ENCODE measurements around the gene TOM1L1.

The TOM1L1 gene

DNA sequence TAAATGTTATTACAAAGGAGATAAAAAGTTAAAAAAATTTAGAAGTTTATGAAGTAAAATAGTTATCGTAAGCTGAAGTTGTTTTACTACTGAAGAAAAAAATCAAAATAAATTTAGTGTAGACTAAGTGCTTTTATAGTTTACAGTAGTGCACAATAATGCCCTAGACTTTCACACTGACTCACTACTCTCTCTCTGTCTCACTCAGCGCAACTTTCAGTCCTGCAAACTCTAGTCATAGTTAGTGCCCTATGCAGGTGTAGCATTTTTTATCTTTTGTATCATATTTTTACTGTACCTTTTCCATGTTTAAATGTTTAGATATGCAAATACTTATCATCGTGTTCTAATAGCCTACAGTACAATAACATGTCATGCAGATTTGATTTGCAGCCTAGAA is 17.7 kb upstream of the TOM1L1 start:
- H3K36me3 Mint-ChIP-seq (ENCODE audit: low read depth) = no peaks in the 10 kb centered on the region
- no peak for DNase-seq
- no peaks in the 10 kb centered on the region for H3K4me1 Mint-ChIP-seq (ENCODE audit: low read depth)
- peaks cover 5% of the 10 kb centered on the region for H3K27me3 Mint-ChIP-seq
- no peaks in the 10 kb centered on the region for H3K9me3 Mint-ChIP-seq
- no peak overlapping the region for H3K4me3 Mint-ChIP-seq
- H3K27ac Mint-ChIP-seq = no peak overlapping the region

DNA sequence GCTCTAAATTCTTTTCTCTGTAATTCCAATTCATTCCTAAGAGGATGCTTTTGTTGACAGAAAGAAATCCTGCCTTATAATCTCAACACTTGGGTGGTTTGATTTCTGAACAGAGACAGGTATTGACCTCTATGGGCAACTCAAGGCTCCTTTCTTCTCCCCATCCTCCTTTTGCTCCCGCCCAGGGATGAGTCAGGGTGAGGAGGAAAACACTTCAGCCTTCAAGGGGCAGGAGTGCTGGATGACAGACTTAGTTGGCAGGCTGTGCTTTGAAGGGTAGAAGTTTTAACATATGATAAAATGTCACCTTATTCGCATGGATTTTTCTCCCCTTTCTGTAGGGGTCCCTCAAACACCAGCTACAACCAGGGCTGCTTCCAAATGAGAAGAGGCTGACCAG is 16.7 kb upstream of the TOM1L1 start:
- Mint-ChIP-seq H3K27me3 (peaks cover under 1% of the 10 kb centered on the region), H3K9me3 (no peaks in the 10 kb centered on the region), H3K4me1 (ENCODE audit: low read depth) (no peaks in the 10 kb centered on the region), H3K36me3 (ENCODE audit: low read depth) (no peaks in the 10 kb centered on the region), H3K4me3 (no peak overlapping the region), H3K27ac (no peak overlapping the region)
- no peak for DNase-seq

DNA sequence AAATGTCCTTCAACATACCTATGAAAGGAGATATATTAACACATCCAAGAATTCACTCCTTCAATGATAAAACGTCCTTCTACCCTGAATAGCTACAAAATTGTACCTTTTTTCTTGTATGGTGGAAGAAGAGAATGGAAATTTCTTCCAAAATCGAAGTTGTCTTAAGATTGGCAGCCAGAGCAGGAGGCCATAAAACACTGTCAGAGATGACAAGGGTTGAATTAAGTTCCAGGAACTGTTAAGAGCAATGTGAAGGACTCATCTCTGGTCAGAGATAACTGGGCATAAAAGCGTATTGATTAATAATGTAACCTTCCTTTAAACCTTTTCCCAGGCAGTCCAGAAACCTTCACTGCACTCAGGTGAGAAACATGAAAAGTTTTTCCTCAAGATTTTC is 12.9 kb upstream of the TOM1L1 start:
- Mint-ChIP-seq H3K27ac (no peak overlapping the region), H3K9me3 (no peaks in the 10 kb centered on the region), H3K36me3 (ENCODE audit: low read depth) (no peaks in the 10 kb centered on the region), H3K4me3 (no peak overlapping the region), H3K4me1 (ENCODE audit: low read depth) (no peaks in the 10 kb centered on the region), H3K27me3 (peaks cover 7% of the 10 kb centered on the region)
- no peak for DNase-seq

DNA sequence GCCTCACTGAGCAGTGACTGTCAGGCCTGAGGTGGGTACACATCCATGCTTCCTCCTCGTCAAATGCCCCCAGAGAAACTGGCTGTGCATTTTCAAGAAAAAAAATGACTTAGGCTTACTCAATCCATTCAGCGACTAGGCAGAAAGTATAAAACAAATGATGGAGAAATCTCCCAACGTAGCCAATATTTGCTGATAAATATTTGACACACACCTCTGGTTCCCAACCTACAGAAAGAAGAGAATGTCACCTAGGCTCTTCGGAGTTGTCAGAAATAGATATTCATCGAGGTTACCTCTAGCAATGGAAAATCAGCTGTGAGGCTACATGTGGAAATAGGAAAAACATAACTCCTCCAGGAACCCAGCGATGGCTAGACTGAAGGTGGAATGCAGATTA is 12.4 kb upstream of the TOM1L1 start:
- DNase-seq = no peak
- H3K9me3 Mint-ChIP-seq = no peaks in the 10 kb centered on the region
- peaks cover 9% of the 10 kb centered on the region for H3K27me3 Mint-ChIP-seq
- H3K36me3 Mint-ChIP-seq (ENCODE audit: low read depth) = no peaks in the 10 kb centered on the region
- H3K4me1 Mint-ChIP-seq (ENCODE audit: low read depth) = no peaks in the 10 kb centered on the region
- H3K27ac Mint-ChIP-seq = no peak overlapping the region
- no peak overlapping the region for H3K4me3 Mint-ChIP-seq

DNA sequence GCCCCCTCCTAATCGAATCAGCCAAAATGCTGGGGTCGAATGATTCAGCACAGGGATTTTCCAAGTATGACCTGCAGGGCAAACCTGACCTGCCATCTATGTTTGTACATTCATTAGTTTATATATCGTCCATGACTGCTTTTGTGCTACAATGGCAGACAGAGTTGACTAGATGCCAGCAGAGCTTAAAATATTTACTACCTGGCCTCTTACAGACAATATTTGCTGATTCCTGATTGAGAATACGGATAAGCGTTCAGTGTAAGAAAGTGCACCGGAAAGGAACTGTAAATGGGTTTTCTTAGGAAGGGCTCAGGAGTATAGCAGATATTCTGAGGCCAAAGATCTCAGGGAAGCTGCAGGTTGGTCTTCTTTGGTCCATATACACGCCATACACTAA is 11.7 kb upstream of the TOM1L1 start:
- H3K4me1 Mint-ChIP-seq (ENCODE audit: low read depth) = no peaks in the 10 kb centered on the region
- no peak overlapping the region for H3K4me3 Mint-ChIP-seq
- H3K27me3 Mint-ChIP-seq = peaks cover 13% of the 10 kb centered on the region
- no peaks in the 10 kb centered on the region for H3K36me3 Mint-ChIP-seq (ENCODE audit: low read depth)
- H3K9me3 Mint-ChIP-seq = no peaks in the 10 kb centered on the region
- H3K27ac Mint-ChIP-seq = no peak overlapping the region
- DNase-seq = no peak

DNA sequence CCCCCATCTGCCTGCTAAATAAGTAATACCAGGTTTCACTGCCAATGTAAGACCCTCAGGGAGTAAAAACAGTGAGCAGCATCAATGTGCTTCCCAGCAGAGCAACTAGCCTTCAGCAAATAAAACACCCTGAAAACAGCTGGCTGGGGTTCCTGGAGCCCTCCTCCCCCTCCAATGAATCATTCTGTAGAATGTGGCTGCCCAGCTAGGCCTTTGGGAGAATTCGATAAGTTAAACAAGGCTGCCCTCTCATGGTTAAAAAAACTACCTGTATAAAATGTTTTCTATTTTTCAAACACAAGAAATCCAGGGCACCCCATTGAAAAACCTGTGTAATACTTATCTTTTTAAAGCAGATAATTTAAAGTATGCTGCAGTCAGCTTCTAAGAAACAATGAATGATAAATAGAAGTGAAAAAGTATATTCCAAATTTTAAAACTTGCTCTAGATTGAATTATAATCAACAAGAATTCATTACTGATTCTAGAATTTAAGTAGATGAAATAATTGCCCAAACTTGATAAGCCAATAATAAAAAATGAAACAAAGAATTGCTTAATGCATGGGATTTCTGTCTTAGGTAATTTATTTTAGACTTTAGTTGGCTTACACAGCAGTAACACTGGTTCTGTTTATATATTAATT is 9.4 kb upstream of the TOM1L1 start:
- Mint-ChIP-seq H3K27me3 (peaks cover 22% of the 10 kb centered on the region), H3K27ac (no peak overlapping the region), H3K9me3 (no peaks in the 10 kb centered on the region), H3K4me1 (ENCODE audit: low read depth) (no peaks in the 10 kb centered on the region), H3K36me3 (ENCODE audit: low read depth) (no peaks in the 10 kb centered on the region), H3K4me3 (no peak overlapping the region)
- no peak for DNase-seq

DNA sequence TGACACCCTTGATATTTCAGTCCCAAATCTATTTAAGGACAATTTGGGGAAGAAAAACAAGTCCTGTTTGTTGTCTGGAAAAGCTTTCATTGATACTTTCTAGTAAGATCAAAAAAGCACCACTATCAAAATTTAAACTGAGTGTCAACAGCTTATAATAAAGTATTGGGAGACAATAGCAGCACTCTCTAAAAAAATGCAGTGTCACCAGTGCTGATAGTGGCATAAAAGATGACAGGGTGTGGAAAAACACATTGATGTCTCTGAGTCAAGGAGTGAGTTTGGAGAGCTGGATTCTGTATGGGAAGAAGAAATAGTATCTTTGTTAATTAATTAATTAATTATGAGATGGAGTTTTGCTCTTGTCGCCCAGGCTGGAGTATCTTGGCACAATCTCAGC is 8.3 kb upstream of the TOM1L1 start:
- Mint-ChIP-seq H3K27ac (no peak overlapping the region), H3K9me3 (no peaks in the 10 kb centered on the region), H3K27me3 (peaks cover 29% of the 10 kb centered on the region), H3K4me1 (ENCODE audit: low read depth) (no peaks in the 10 kb centered on the region), H3K36me3 (ENCODE audit: low read depth) (no peaks in the 10 kb centered on the region), H3K4me3 (no peak overlapping the region)
- no peak for DNase-seq

DNA sequence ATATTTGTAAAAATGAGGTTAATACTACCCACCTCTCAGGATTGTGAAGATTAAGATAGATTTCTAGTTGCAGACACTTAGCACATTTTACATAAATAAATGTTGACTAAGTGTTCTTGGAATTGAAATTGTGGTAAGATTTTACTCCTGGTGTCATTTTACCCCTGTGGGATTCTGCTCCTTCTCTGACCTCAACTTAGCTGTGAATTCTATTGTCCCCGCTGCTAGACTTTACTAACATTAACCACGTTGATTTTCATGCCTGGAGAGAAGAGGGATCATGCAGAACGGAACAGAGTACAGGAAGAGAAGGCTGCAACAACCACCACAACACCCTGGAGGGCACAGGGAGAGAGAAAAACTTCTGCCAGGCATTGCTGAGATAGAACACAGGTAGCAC is 2.1 kb upstream of the TOM1L1 start:
- Mint-ChIP-seq H3K4me3 (no peak overlapping the region), H3K27ac (no peak overlapping the region), H3K4me1 (ENCODE audit: low read depth) (peaks cover 12% of the 10 kb centered on the region), H3K27me3 (peaks cover 64% of the 10 kb centered on the region), H3K36me3 (ENCODE audit: low read depth) (no peaks in the 10 kb centered on the region), H3K9me3 (no peaks in the 10 kb centered on the region)
- no peak for DNase-seq

DNA sequence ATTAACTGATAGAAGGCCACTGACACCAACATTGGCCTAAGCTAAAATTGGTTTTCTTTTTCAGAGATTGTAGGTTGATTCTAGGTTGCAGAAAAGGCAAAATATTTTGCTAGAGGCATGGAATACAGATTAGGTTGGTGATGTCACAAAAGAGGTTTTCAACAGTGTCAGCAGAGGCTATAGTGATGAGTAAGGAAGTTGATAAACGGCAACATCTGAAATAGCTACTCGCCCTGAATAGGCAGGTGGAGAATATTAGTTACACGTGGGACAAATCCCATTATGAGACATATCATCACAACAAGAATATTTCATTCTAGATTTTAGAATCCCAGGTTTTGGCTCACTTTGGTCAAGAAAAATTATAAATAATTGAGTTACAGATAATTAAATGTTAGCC is 1.5 kb upstream of the TOM1L1 start:
- Mint-ChIP-seq H3K27me3 (peaks cover 61% of the 10 kb centered on the region), H3K27ac (no peak overlapping the region), H3K36me3 (ENCODE audit: low read depth) (no peaks in the 10 kb centered on the region), H3K4me1 (ENCODE audit: low read depth) (peaks cover 12% of the 10 kb centered on the region), H3K4me3 (no peak overlapping the region), H3K9me3 (no peaks in the 10 kb centered on the region)
- DNase-seq = no peak

DNA sequence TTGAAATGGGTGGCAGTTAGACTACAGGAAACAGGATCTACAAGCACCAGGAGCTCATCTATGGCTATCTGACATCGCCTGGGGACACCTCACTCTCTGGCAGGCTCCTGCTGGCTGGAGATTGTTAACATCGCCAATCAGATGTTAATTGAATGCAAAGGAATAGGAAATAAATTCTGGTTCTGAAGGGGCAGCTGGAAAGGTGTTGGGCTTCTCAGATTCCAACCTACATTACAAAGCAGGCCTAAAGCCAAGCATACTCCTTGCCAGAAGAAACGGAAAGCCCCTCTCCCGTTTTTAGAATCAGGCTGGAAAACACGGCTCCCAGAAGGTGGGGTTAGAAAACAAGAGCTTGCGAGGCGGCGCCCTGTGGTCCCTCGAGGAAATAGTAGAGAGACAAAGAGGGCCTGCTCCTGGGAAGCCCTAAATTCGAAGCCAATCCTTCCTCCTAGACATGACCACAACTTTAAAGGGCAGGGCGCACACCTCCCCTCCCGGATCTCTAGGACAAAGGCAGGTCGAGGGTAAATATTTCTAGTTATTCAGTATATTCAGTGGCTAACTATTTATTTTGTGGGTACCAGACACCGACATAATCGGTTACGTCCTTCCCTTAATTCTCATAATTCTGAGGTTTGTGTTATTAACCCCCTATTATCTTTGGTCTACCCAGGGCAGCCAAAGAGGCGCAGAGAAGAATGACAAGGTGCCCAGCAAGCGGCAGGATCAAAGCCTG is 763 bp upstream of the TOM1L1 start:
- H3K36me3 Mint-ChIP-seq (ENCODE audit: low read depth) = no peaks in the 10 kb centered on the region
- no peak for DNase-seq
- H3K9me3 Mint-ChIP-seq = no peaks in the 10 kb centered on the region
- H3K27ac Mint-ChIP-seq = no peak overlapping the region
- peak overlapping the region; percentile 30 for H3K4me3 Mint-ChIP-seq
- peaks cover 12% of the 10 kb centered on the region for H3K4me1 Mint-ChIP-seq (ENCODE audit: low read depth)
- peaks cover 60% of the 10 kb centered on the region for H3K27me3 Mint-ChIP-seq

DNA sequence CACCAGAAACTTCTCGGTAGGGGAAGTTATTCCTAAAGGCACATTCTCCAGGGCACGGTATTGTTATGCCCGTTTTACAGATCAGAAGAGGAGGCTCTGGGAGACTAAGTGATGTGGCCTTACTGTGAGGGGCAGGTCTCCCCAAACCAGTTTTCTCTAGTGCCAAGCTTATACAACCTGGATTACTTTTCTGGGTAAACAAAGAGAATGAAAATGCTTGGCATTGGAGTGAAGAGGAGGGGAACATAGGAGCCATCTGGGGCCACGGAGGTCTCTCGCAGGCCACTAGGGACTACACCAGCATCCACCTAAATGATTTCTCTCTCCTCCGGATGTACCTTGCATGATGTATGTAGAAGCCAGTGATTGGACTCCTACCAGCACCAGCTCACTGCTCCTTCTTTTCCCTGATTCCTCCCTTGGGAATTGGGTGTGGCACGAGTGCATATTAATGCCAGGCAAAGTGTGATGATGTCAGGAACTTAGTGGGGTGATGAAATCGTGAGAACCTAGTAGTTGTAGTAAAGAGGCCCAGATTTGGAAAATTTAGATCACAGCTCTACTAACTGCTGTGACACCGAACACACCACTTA is 674 bp downstream of the TOM1L1 start:
- Mint-ChIP-seq H3K4me1 (ENCODE audit: low read depth) (peaks cover 12% of the 10 kb centered on the region), H3K27me3 (peaks cover 54% of the 10 kb centered on the region), H3K27ac (no peak overlapping the region), H3K9me3 (no peaks in the 10 kb centered on the region), H3K4me3 (peak overlapping the region; percentile 60), H3K36me3 (ENCODE audit: low read depth) (no peaks in the 10 kb centered on the region)
- DNase-seq = no peak

DNA sequence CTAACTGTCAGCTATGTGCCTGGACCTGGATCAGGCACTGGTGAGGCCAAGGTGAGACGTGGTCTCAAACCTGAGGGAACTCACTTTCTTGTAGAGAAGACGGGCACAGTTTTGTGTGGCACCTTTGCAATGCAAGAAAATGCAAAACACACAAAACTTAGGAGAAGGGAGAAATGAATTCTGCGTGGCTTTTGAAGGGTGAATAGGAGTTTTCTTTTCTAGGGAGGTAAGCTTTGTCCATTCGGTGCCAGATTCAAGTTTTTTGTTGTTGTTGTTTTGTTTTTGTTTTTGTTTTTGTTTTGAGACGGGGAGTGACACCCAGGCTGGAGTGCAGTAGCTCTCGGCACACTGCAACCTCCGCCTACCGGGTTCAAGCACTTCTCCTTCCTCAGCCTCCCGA is 1.4 kb downstream of the TOM1L1 start:
- Mint-ChIP-seq H3K4me1 (ENCODE audit: low read depth) (peaks cover 12% of the 10 kb centered on the region), H3K27me3 (peaks cover 48% of the 10 kb centered on the region), H3K9me3 (no peaks in the 10 kb centered on the region), H3K4me3 (no peak overlapping the region), H3K36me3 (ENCODE audit: low read depth) (no peaks in the 10 kb centered on the region), H3K27ac (no peak overlapping the region)
- DNase-seq = no peak

DNA sequence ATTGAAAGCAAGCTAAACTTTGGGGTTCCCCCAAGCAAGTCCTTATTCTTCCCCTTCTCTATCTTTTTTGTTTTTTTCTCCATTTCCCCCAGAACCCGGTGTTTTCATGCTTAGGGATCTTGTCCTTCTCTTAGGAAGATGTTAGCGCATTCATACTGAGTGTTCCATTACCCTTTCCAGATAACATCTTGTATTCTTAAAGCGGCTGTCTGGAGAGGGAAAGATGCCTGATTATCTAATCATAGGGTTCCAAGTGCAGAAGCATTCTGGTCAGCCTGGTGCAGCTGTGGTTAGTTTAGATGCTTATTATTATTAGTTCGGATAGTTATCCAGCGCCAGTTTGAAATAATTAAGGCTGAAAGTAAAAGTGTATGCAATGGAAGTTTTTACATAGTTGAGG is 2.0 kb downstream of the TOM1L1 start:
- H3K27ac Mint-ChIP-seq = no peak overlapping the region
- no peak overlapping the region for H3K4me3 Mint-ChIP-seq
- no peak for DNase-seq
- H3K36me3 Mint-ChIP-seq (ENCODE audit: low read depth) = no peaks in the 10 kb centered on the region
- peaks cover 12% of the 10 kb centered on the region for H3K4me1 Mint-ChIP-seq (ENCODE audit: low read depth)
- H3K9me3 Mint-ChIP-seq = no peaks in the 10 kb centered on the region
- peaks cover 45% of the 10 kb centered on the region for H3K27me3 Mint-ChIP-seq

DNA sequence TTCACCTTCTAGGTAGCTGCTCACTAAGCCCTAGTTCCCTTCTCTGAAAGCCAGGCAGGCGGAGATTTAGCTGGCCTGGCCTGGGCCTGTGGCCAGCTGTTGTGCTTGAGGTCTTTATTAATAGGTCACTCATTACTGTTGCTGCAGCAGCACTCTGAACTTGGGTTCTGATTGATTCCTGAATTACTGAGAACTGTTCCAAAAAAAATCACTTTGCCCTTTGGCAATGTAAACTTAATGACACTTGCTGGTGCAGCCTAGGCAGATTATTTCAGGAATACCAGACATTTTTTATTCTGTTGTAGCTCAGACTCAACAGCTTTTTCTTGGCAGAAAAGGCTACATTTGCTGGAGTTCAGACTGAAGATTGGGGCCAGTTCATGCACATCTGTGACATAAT is 2.7 kb downstream of the TOM1L1 start:
- no peaks in the 10 kb centered on the region for H3K9me3 Mint-ChIP-seq
- peaks cover 39% of the 10 kb centered on the region for H3K27me3 Mint-ChIP-seq
- DNase-seq = no peak
- no peaks in the 10 kb centered on the region for H3K36me3 Mint-ChIP-seq (ENCODE audit: low read depth)
- H3K4me3 Mint-ChIP-seq = no peak overlapping the region
- H3K27ac Mint-ChIP-seq = no peak overlapping the region
- peaks cover 12% of the 10 kb centered on the region for H3K4me1 Mint-ChIP-seq (ENCODE audit: low read depth)

DNA sequence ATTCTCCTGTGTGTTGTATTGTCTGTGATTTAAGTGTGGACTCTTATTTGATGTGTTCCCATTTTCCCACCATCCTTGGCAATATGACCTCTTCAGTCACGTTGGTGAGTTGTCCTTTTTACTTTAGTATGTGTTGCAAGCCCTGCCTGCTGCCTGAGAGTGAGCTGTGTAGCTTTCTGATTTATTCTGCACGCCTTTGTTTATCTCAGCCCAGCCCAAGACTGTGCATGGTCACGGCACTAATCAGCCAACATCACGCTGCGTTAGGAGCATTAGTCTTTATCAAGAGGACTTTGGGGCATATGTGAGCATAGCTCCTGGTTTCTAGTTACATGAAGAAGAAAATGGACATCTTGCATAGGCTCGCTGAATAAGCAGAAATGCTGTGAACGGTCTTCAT is 6.0 kb downstream of the TOM1L1 start:
- H3K4me3 Mint-ChIP-seq = no peak overlapping the region
- H3K27ac Mint-ChIP-seq = no peak overlapping the region

More for the DNA sequence above, 6.0 kb downstream of the TOM1L1 start:
- Mint-ChIP-seq H3K9me3 (no peaks in the 10 kb centered on the region), H3K27me3 (peaks cover 11% of the 10 kb centered on the region), H3K36me3 (ENCODE audit: low read depth) (no peaks in the 10 kb centered on the region), H3K4me1 (ENCODE audit: low read depth) (no peaks in the 10 kb centered on the region)
- DNase-seq = no peak
